ENCODE measurements around the gene ZNRF3.

ZNRF3 gene

DNA sequence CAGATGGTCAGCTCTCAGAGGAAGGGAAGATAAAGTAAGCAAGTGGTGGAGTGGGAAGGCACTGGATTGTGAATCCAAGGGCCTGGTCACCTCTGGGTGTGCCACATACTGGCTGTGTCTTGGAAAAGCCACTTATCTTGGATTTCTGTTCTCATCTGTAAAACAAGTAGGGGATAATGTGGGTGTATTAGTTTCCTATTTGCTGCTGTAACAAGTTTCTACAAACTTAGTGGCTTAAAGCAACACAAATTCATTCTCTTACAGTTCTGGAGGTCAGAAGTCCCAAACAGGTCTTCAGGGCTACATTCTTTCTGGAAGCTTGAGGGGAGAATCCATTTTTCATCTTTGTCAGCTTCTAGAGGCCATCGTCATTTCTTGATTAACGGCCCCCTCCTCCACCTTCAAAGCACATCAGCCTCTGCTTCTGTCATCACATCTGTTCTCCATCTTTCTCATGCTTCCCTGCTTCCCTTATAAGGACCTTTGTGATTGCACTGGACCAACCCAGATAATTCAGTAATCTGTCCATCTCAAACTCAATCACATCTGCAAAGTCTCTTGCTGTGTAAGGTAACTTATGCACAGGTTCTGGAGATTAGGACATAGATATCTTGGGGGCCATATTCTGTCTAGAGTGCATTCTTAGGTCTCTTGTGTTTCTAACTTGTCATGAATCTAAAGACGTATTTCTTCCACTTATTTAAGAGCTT, 102.4 kb downstream of the ZNRF3 start:
- no peak for DNase-seq (ENCODE audit: low read depth)
- TF ChIP-seq, protein P1, sequence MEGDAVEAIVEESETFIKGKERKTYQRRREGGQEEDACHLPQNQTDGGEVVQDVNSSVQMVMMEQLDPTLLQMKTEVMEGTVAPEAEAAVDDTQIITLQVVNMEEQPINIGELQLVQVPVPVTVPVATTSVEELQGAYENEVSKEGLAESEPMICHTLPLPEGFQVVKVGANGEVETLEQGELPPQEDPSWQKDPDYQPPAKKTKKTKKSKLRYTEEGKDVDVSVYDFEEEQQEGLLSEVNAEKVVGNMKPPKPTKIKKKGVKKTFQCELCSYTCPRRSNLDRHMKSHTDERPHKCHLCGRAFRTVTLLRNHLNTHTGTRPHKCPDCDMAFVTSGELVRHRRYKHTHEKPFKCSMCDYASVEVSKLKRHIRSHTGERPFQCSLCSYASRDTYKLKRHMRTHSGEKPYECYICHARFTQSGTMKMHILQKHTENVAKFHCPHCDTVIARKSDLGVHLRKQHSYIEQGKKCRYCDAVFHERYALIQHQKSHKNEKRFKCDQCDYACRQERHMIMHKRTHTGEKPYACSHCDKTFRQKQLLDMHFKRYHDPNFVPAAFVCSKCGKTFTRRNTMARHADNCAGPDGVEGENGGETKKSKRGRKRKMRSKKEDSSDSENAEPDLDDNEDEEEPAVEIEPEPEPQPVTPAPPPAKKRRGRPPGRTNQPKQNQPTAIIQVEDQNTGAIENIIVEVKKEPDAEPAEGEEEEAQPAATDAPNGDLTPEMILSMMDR (conservative IDR thresholded peaks at IDR 0.05; ENCODE audit: low read depth, low read length): no peak
- H3K4me3 ChIP-seq (ENCODE audit: low read length): no peak overlapping the region

DNA sequence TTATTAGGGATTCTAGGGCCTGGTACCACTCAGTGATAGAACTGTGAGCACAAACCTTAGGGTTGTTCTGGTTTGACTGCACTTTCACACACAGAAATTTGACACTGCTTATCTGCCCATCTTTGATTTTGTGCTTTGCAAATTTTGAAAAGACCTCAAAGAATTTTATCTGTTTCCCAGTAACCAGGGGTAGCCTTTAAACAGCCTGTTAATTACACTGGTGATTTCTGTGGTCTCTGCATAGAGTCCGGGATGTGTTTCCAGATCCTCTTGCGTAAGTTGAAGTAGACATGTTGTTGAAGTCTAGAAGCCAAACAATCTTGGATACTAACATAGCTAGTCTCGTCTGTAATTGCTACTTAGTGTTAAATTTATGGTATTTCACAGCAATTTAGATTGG, 103.0 kb downstream of the ZNRF3 start:
- TF ChIP-seq, protein P1 (conservative IDR thresholded peaks at IDR 0.05; ENCODE audit: low read depth, low read length): no peak
- no peak overlapping the region for H3K4me3 ChIP-seq (ENCODE audit: low read length)
- DNase-seq (ENCODE audit: low read depth): peak; percentile 91

DNA sequence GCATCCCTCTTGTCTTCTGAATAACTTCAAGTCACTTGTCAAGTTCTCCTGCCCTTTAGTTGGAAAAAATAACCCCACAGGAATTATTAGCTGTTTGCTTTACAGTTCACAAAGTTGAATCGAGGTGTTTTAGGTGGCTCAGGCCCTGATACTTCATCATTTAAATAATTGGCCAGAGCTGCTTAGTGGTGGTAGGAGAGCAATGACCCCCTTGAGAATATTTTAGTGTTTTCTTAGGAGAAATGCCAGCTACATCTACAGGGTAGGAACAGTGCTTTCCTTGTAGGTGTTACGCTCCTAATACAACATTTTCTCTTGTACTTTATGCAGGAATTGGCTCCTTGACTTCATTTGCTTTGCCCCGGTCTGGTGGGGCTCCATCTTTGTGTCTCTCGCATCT, 105.1 kb downstream of the ZNRF3 start:
- TF ChIP-seq, protein P1 (conservative IDR thresholded peaks at IDR 0.05; ENCODE audit: low read depth, low read length): no peak
- no peak overlapping the region for H3K4me3 ChIP-seq (ENCODE audit: low read length)
- no peak for DNase-seq (ENCODE audit: low read depth)

DNA sequence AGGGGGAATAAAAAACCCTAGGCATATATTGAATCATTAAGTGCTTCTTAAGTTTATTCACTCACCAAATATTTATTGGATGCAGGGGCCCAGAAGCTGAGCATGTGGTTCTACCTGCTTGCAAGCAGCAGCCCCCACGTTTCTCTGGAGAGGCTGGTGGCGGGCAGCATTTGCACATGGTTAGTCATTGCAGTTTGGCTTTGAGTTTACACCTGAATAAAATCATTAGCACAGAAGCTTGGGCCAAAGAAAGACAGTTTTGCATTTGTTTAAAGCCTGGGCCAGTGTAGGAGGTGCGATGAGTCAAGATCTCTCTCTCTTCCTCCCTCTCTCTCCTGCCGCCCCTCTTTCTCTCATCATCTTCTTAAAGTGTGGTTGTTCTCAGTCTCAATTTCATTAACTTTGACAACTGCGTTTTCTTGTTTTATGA, 105.7 kb downstream of the ZNRF3 start:
- DNase-seq (ENCODE audit: low read depth): no peak
- TF ChIP-seq, protein P1 (conservative IDR thresholded peaks at IDR 0.05; ENCODE audit: low read depth, low read length): no peak
- H3K4me3 ChIP-seq (ENCODE audit: low read length): no peak overlapping the region

DNA sequence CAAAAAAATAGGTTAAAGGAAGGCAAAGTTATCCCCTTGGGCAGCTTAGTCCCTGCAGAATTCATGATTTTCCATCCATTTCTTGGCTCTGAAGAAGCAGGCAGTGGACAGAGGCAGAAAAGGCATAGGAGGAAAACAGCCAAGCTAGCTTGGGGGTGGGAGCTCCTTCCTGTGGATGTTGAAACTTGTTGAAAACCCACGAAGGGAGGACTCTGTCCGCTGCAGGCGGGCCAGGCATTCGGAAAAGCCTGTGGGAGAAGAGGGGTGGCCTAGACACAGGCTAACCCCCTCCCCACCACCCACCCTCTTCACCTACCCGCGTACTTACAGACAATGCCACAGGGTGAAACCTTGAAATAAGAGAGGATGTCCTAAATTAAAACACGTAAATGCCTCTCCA, 106.1 kb downstream of the ZNRF3 start:
- TF ChIP-seq, protein P1 (conservative IDR thresholded peaks at IDR 0.05; ENCODE audit: low read depth, low read length): no peak

DNA sequence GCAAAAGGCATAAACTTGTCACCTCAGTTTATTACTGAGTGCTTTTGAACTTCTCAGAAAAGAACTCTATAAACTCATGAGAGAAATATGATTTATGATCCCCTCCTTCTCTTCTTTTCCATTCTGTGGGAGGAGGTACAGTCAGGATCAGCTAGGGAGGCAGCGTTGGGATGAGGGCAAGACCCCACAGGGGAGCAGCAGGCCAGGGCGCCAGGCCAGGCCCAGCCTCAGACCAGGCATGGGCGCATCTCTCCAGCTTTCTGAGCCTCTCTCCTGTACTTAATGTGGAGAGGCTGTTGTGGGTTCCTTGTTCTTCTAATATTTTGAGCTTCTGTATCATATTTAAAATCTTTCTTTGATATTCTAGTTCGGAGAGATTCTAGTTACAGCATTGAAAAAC, 106.5 kb downstream of the ZNRF3 start:
- H3K4me3 ChIP-seq (ENCODE audit: low read length): no peak overlapping the region
- TF ChIP-seq, protein P1 (conservative IDR thresholded peaks at IDR 0.05; ENCODE audit: low read depth, low read length): no peak
- DNase-seq (ENCODE audit: low read depth): no peak

More for the DNA sequence above, 106.1 kb downstream of the ZNRF3 start:
- DNase-seq (ENCODE audit: low read depth): no peak
- H3K4me3 ChIP-seq (ENCODE audit: low read length): no peak overlapping the region

Measured in retinal pigment epithelial cell (primary cell).